Peyer's patch (tissue), 4 donors: ENCODE data around the gene STPG1. TPM values are rescaled to one million over a fixed set of nuclear protein-coding genes. Genes with fewer than 3 reads are reported as not detected.
"Not testable (repeated sequence)": the region's sequence is repeated elsewhere in the genome, so short reads cannot be mapped to it uniquely, and the experiment has no call there.

ENCODE experiments used
- DNase-seq, 3 donors: peaks; one replicate each; pipeline ENCODE4 v3.0.0-alpha.2; 2017 to 2019
- H3K27ac ChIP-seq, 4 donors: fragments of 200-600 bp; sonication (generic); one replicate each; pipeline ENCODE4 v1.5.1; 2016 to 2019
- H3K27me3 ChIP-seq, 2 donors: fragments of 200-600 bp; sonication (generic); one replicate each; pipeline ENCODE4 v1.5.1; 2019
- H3K36me3 ChIP-seq, 3 donors: fragments of 200-600 bp; sonication (generic); one replicate each; pipeline ENCODE4 v1.5.1; 2016 to 2019
- H3K4me1 ChIP-seq, 4 donors: fragments of 200-600 bp; sonication (generic); one replicate each; pipeline ENCODE4 v1.5.1; 2016 to 2019
- H3K4me3 ChIP-seq, 4 donors: fragments of 200-600 bp; sonication (generic); 1 replicate in 3 of 4; 2 replicates in 1 of 4; pipeline ENCODE4 v1.5.1; 2016 to 2019; ENCODE audit warnings: mild to moderate bottlenecking in 1 of 4
- H3K9me3 ChIP-seq, 4 donors: fragments of 200-600 bp; sonication (generic); one replicate each; pipeline ENCODE4 v1.5.1; 2016 to 2019; ENCODE audit warnings: mild to moderate bottlenecking in 1 of 4
- CTCF ChIP-seq, 6 experiments: fragments of 450-650 bp in 4 of 6; fragments of 200-600 bp in 2 of 6; sonication (generic) in 1 of 6; IDR thresholded peaks; one replicate each; pipeline ENCODE4 v1.5.1; 2017 to 2019; ENCODE audit warnings: antibody characterized with exemption in 6 of 6, mild to moderate bottlenecking in 3 of 6, moderate library complexity in 1 of 6
- POLR2A ChIP-seq, 2 donors: fragments of 450-650 bp; IDR thresholded peaks; one replicate each; pipeline ENCODE4 v1.5.1; 2017; ENCODE audit warnings: antibody characterized with exemption in 2 of 2, mild to moderate bottlenecking in 2 of 2, moderate library complexity in 2 of 2
- total RNA-seq, 4 donors: library from RNA; depleted of rRNA; stranded (reverse); fragments of >200 nt; gene quantifications; one replicate each; pipeline ENCODE4 v1.1.0, GENCODE V29; 2016

STPG1 gene
- 10 to 100 TPM in 3 of 4 donors, 1 to 10 TPM in 1; 3.3 to 16.5 (median 15.1) TPM for total RNA-seq

- Histone ChIP-seq H3K9me3 (no peaks in the 10 kb centered on the region), H3K27me3 (no peaks in the 10 kb centered on the region), H3K4me3 (peak within 1 kb of the TSS; percentile 69 to 88 (median 71)), H3K27ac (peak within 1 kb of the TSS; percentile 72 to 90 (median 77)), H3K4me1 (peaks cover 0 to 36% (median 7%) of the 10 kb centered on the region in 4 donors), H3K36me3 (no peaks in the 10 kb centered on the region)
- TF ChIP-seq CTCF (IDR thresholded peaks at IDR 0.05) (no peak), POLR2A (IDR thresholded peaks at IDR 0.05) (peak; percentile 22 to 66)
- DNase-seq: peak; percentile 76 to 92 (median 89)
Measured at GRCh38 chr1:24413350-24414163, at the start of gene STPG1. TSS of gene STPG1 (minus strand) at chr1:24413782. CDS start at chr1:24401388, 12,394 bp downstream.

GRCh38 chr1:24462128-24462527 lies 48.5 kb upstream of the STPG1 start:
- H3K36me3 ChIP-seq: peaks cover 0 to 79% (median 0%) of the 10 kb centered on the region in 3 donors
- H3K27ac ChIP-seq, DNase-seq: not testable (repeated sequence)

GRCh38 chr1:24459551-24460266 lies 46.1 kb upstream of the STPG1 start:
- no peak for DNase-seq
- H3K27me3 ChIP-seq: no peaks in the 10 kb centered on the region
- no peaks in the 10 kb centered on the region for H3K4me1 ChIP-seq
- no peak overlapping the region for H3K4me3 ChIP-seq
- TF ChIP-seq CTCF (IDR thresholded peaks at IDR 0.05) (no peak), POLR2A (IDR thresholded peaks at IDR 0.05) (no peak)
- no peaks in the 10 kb centered on the region for H3K9me3 ChIP-seq
- H3K27ac ChIP-seq: no peak overlapping the region
- H3K36me3 ChIP-seq: peaks cover 0 to 86% (median 0%) of the 10 kb centered on the region in 3 donors

More at GRCh38 chr1:24462128-24462527, 48.5 kb upstream of the STPG1 start:
- not testable (repeated sequence) for H3K27me3 ChIP-seq, H3K9me3 ChIP-seq, H3K4me1 ChIP-seq, H3K4me3 ChIP-seq

- TF ChIP-seq CTCF (IDR thresholded peaks at IDR 0.05) (no peak), POLR2A (IDR thresholded peaks at IDR 0.05) (no peak)
- peaks cover 0 to 89% (median 0%) of the 10 kb centered on the region in 3 donors for H3K36me3 ChIP-seq
Measured at GRCh38 chr1:24457866-24458265, 44.3 kb upstream of the STPG1 start.

GRCh38 chr1:24455272-24455671 lies 41.7 kb upstream of the STPG1 start:
- DNase-seq: no peak
- H3K4me3 ChIP-seq: no peak overlapping the region
- peaks cover 0 to 85% (median 0%) of the 10 kb centered on the region in 3 donors for H3K36me3 ChIP-seq
- no peaks in the 10 kb centered on the region for H3K9me3 ChIP-seq
- H3K27ac ChIP-seq: no peak overlapping the region
- H3K4me1 ChIP-seq: no peaks in the 10 kb centered on the region
- TF ChIP-seq CTCF (IDR thresholded peaks at IDR 0.05) (no peak), POLR2A (IDR thresholded peaks at IDR 0.05) (no peak)
- H3K27me3 ChIP-seq: no peaks in the 10 kb centered on the region

More at GRCh38 chr1:24457866-24458265, 44.3 kb upstream of the STPG1 start:
- H3K4me1 ChIP-seq: no peaks in the 10 kb centered on the region
- no peaks in the 10 kb centered on the region for H3K27me3 ChIP-seq
- H3K9me3 ChIP-seq: no peaks in the 10 kb centered on the region
- DNase-seq: no peak
- H3K27ac ChIP-seq: no peak overlapping the region
- H3K4me3 ChIP-seq: no peak overlapping the region

- H3K27ac ChIP-seq: no peak overlapping the region
- no peak for DNase-seq
- no peak overlapping the region for H3K4me3 ChIP-seq
- H3K27me3 ChIP-seq: no peaks in the 10 kb centered on the region
- no peak for TF ChIP-seq CTCF (IDR thresholded peaks at IDR 0.05)
- no peak for TF ChIP-seq POLR2A (IDR thresholded peaks at IDR 0.05)
- H3K9me3 ChIP-seq: no peaks in the 10 kb centered on the region
- H3K4me1 ChIP-seq: no peaks in the 10 kb centered on the region
- peaks cover 0 to 85% (median 0%) of the 10 kb centered on the region in 3 donors for H3K36me3 ChIP-seq
Measured at GRCh38 chr1:24454673-24455072, 41.1 kb upstream of the STPG1 start.
